Midbrain (tissue), 1 donor: Measurements from ENCODE around the gene DDX17.
A peak's percentile ranks its signal among the peaks of the same experiment; 100 is the strongest.

Source experiments
- DNase-seq: peaks from one replicate; lab custom pipeline; 2025; lab: John Stamatoyannopoulos, UW

The DDX17 gene

DNA sequence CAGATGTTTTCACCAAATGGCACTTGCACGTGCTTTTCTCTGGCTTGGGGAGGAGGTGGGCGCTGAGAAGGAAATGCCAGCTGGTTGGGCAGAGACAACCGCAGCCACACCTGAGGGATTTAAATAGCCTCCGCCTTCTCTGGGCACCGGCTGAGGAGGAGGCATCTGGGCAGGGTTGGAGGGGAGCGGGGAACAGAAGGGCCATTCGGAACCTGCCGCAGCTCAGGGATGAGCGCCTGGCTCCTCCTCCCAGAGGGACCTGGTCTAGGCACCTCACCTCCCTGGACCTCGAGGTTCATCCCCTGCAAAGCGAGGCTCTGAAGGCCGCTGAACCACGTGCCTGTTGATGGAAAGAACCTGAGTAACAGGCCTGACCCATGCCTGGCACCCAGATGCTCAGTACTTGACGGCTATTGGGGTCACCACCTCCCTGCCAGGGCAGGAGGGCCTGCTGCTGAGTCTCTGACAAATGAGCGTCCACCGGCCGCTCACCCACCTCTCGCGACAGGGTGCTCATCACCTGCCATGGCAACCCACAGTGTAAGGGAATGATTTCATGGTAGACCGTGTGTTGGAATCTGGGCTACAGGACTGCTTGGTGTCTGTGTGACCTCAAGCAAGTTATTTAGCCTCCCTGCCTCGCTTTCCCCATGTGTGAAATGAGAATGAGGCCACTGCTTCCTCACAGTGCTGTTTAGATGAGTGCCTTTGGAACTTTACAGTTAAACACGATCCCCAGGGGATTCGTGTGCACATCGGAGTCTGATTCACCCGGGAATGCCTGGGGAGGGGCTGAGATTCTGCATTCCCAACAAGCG lies 40.2 kb downstream of the DDX17 start:
- no peak for DNase-seq

- DNase-seq: no peak
Observed at GRCh38 chr22:38464992-38465672, 41.0 kb downstream of the DDX17 start.

GRCh38 chr22:38462960-38463784 lies 42.9 kb downstream of the DDX17 start:
- no peak for DNase-seq

GRCh38 chr22:38461414-38462081 lies 44.6 kb downstream of the DDX17 start:
- DNase-seq: peak; percentile 79

DNA sequence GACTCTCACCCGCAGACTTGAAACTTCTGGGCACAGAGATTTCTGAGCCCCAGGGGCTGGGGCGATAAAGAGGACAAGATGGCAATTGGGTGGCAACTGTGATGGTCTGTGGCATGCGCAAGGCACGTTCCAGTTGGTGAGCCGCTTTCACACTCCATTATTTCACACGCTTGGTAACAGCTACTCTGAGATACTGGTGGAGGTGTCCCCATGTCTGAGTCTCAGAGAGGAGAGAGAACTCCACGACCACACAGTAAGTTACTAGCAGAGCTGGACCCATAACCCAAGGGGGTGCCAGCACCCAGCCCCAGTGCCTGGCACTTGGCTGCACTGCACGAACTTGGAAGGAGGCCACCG lies 45.1 kb downstream of the DDX17 start:
- no peak for DNase-seq

DNA sequence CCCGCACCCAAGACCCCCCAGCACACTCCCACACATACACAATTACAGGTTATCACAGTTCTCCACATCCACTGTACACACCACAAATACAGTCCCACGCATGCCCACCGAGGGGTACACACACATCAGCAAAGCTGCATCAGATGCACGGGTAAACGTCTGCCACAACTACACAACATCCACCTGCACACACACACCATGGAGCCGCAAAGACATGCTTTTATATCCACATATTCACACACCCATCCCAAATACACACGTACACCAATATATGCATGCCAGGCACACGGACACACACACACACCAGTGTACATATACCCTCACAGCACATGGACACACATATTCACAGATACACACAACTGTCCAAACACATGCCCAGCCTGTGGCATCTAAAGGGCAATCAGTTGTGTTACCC lies 45.7 kb downstream of the DDX17 start:
- no peak for DNase-seq

GRCh38 chr22:38456841-38457699 lies 49.0 kb downstream of the DDX17 start:
- no peak for DNase-seq

DNA sequence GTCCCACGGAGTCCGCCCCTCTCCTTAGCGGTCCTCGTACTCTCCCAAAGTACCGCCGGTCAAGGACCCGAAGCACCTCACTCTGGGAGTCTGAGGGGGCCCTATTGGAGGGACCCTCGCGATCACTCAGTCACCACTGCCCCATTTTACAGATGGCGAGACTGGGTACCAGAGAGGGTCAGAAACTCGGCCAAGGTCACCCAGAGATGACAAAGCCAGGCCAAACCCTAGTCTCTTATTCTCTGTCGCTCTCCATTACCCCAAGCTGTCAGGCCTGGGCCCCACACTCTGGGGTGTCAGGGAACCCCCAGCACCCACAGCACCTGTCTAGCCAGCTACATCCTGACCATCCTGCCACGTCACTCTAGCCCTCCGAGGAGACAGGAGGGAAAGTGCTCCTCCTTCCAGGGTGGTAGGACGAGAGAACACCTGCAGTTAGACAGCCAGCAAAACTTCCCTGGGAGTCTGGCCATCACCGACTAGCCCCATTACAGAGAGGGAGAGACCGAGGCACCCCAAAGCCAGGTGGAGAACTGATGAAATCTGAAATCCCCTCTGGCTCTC lies 49.8 kb downstream of the DDX17 start:
- DNase-seq: no peak

GRCh38 chr22:38455530-38456271 lies 50.4 kb downstream of the DDX17 start:
- no peak for DNase-seq

DNA sequence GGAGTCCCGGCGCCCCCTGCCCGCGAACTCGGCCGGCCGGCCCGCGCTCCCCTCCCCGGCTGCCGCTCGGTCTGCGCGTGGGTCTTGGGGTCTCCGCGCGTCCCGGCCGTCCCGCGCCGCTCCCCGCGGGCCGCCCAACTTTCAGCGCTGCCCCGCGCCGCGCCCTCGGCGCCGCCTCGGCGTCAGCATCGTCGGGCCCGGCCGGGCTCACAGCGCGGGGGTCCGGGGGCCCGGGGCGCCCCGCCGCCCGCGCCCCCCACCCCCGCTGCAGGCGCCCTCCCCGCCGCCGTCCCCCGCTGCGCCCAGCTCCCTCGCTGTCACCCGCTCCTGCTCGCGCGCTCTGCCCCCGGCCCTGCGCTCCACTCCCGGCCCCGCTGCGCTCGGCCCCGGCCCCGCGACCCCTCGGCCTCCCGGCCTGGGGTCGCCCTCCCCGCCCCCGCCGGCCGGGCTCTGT lies 51.0 kb downstream of the DDX17 start, which contains the start of gene KCNJ4:
Gene KCNJ4, minus strand, starts transcription at position 124 of the 454 bp plus-strand sequence. CDS start 27,067 bp downstream, outside the sequence.
- no peak for DNase-seq

DNA sequence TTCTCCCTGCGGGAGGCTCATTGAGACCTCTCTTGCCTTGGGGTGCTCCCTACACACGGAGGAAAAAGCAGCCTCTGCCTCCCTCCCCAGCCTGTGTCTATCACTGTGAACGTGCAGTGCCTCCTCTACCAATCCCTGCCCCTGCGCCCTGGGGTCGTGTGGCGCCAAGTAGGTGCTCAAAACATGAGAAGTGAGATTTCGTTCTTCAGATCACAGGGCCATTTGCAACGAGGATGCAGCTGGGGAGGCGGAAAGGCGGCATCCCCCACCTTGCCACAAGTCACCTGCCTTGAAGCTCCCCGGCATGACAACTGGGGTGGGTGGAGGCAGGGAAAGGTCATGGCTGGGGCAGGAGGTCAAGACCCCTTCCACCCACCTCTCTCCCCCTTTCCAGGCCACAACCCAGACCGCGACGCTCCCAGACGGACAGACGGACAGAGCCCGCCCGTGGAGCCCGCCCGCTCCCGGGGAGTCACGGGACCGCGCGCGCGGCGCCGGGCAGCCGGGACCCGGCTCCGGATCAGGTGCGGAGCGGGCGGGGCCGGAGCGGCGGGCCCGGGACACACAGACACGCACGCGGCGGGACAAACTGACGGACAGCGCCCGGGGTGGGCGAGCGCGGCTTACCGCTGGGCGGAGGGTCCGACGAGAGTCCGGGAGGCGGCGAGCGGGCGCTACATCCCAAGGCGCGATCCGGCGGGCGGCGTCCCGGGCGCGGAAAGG lies 51.6 kb downstream of the DDX17 start:
- no peak for DNase-seq

DNA sequence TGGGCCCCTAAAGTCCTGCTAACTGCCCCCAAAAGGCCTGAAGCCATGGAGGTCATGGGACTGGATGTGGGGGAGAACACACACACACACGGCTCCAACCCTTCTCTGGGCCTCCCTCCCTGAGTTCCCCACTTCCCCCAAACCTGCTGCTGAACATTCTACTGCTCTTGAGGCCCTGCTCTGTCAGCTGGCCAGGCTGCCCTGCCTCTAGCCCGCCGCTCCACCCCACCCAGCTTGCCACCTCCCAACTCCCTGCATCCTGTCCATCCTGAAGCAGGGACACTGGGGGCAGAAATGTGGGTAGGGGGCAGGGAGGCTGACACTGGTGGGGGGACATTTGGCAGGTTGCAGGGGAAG lies 52.1 kb downstream of the DDX17 start:
- no peak for DNase-seq

DNA sequence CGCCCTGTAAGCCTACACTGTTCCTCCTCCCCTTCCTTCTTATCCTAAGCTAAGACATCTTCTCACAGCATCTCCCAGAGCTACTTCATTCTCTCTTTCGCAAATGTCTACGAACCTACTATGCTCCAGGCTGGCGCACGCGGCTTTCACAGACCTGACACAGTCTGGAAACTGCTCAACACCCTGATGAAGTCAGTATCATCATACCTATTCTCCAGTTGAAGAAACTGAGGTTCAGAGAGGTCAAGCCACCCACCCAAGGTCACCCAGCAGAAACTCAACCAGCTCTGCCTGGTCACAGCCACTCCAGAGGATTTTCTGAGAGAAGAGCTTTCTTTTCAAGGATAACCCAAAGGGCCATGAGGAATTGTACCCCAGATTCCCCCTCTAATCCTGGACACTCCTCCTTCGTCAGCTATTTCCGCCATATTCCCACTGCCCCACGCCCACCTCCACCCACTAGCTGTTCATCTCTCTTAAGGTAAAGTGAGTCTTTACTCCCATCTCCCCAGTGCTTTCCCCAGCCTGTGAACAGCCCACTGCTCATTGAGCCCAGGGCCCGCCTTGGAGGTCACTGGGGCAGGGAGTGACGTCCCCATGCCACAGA lies 52.9 kb downstream of the DDX17 start:
- no peak for DNase-seq

DNA sequence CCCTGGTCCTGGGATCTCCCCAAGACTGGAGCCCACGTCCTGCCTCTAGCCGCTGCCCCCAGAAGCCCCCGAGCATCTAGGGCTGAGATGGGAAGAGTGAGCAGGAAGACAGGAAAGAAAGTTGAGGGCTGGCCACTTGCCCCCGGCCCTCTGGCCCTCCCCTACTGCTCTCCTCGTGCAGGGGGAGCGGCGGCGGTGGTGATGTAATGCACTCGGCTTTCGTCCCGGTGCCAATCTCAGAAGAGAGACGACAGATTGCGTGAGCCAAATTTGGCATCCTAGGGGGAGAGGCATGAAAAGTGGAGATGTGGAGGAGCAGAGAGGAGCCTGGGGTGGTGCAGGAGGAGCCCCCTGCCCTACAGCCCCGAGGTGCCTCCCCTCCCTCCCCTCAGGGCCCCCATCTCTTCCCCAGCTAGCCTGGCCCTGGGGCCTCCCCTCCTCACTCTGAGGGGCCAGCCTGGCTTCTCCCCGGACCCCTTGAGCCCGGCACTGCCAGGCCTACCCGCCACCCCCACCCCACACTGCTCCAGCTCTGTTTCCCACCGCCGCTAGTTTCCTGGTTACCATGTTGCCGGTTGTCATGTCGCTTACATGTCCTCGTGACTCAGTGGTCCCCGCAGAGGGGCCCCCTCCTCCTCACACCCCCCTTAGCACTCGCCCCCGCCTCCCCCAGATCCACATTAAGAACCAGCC lies 53.6 kb downstream of the DDX17 start:
- DNase-seq: no peak

- no peak for DNase-seq
Observed at GRCh38 chr22:38451864-38452263, 54.2 kb downstream of the DDX17 start.

DNA sequence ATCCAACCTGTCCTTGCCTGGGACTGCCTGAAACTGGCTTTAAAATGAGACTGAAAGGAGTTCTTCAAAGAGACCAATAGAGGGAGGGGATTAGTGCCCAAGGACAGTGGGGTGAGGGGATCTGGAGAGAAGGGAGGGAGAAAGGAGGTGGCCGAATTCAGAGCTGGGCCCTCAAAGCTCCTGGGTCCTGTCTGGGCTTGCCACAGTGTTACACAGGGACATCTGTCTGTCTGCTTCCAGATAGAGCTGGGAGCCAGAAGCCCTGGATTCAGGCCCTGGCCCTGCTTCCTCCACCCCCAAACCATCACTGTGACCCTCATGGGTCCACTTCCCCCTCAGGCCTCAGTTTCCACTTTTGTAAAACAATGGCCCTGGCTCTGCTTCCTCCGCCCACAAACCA lies 54.7 kb downstream of the DDX17 start:
- no peak for DNase-seq

- DNase-seq: no peak
Observed at GRCh38 chr22:38450234-38450797, 55.8 kb downstream of the DDX17 start.

- DNase-seq: no peak
Observed at GRCh38 chr22:38449776-38450175, 56.3 kb downstream of the DDX17 start.
